DND-41 (cell line): Measurements from ENCODE around the gene TMEM131L.

Source experiments
- CTCF ChIP-seq: IDR thresholded peaks from 2 replicates; pipeline ENCODE4 v1.5.1; 2012; ENCODE audit warnings: borderline replicate concordance, low read length, moderate library complexity, mild to moderate bottlenecking; ENCODE audit not compliant: poor library complexity, severe bottlenecking; ENCODE audit errors: extremely low read depth
- EZH2 ChIP-seq: IDR thresholded peaks from 3 replicates; pipeline ENCODE4 v1.6.1; 2012; ENCODE audit warnings: borderline replicate concordance, low read depth, mild to moderate bottlenecking, moderate library complexity, low read length, inconsistent platforms; ENCODE audit not compliant: severe bottlenecking

GRCh38 chr4:153483432-153484418 lies 17.6 kb downstream of the TMEM131L start:
- no peak for TF ChIP-seq EZH2
- TF ChIP-seq CTCF = no peak
